IPS-NIHi7 (cell line): ENCODE data around the gene SPAG9.

Experiments
- DNase-seq: peaks from one replicate; pipeline ENCODE4 v3.0.0; 2012; ENCODE audit warnings: mixed read lengths; ENCODE audit errors: extremely low spot score

SPAG9 gene

DNA sequence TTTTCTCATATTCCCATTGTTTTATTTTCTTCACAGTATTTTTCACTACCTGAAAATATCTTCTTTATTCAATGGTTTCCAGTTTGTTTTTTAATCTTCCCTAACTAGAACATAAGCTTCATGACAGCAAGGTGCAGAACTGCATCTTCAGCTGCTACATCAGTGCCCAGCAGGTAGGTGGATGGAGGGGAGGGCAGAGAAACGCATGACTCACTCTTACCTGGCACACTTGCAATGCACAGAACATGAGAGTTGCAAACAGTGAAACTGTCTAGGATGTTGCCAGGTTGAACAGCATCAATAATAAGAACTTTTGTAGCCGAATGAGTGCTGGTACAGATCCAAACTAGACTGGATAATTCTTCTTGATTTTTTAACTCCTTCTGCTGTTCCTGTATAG, 127.1 kb downstream of the SPAG9 start:
- DNase-seq, result no peak

DNA sequence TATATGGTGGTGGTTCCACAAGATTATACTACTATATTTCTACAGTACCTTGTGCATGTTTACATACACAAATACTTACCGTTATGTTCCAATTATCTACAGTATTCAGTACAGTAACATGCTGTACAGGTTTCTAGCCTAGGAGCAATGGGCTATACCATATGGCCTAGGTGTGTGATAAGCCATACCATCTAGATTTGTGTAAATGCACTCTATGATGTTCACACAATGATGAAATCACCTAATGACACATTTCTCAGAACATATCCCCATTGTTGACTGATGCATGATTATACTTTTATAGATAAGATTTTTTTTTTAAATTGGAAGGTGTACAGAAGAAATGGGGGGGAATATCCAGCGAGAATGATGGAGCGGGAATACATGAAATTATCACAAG, 131.5 kb downstream of the SPAG9 start:
- no peak for DNase-seq

DNA sequence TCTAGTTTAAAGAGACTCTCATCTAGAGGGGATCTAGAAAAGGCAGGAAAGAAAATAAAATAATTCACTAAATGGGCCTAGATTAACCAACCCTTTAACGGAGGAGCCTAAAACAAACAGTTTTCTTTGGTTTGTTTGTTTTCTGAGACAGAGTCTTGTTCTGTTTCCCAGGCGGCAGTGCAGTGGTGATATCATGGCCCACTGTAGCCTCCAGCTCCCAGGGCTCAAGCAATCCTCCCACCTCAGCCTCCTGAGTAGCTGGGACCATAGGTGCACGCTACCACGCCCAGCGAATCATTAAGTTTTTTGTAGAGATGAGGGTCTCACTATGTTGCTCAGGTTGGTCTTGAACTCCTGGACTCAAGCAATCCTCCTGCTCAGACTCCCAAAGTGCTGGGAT, 132.2 kb downstream of the SPAG9 start:
- DNase-seq, result no peak

DNA sequence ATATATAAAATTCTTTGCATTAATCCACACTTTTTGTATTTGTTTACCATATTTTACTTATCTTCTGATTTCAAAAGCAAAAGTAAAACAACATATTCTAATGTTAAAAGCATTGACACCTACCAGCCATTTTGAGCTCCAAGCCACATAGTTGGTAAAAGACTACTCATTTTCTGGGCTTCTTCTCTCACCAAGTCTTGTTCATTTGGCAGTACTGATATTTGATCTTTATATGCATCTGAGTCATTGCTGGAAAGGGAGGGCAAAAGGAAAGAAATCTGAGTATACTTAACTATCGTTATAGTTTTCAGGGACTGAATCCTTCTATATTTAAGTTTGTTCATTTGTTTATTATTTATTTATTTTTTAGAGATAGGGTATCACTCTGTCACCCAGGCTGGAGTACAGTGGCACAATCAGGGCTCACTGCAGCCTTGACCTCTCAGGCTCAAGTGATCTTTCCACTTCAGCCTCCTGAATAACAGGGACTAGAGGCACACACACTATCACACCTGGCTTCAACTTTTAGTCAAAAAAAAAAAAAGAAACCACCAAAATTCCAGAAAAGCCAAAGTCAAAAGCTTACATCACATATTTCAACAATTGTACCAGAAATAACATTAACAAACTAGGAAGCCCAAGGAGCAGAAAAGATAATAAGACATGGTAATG, 133.5 kb downstream of the SPAG9 start:
- no peak for DNase-seq

DNA sequence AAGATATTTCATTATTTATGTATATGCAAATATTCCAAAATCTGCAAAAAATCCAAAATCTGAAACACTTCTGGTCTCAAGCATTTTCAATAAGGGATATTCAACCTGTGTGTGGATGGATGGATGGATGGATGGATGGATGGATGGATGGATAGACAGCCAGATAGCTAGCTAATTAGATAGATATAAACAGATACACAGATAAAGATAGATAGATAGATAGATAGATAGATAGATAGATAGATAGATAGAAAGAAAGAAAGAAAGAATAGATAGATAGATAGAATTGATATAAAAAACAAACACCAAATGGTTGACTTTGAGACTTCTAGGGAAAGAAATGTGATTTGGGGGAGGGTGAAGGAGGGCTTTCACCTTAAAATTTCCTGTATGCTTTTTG, 139.4 kb downstream of the SPAG9 start:
- DNase-seq, result no peak

DNA sequence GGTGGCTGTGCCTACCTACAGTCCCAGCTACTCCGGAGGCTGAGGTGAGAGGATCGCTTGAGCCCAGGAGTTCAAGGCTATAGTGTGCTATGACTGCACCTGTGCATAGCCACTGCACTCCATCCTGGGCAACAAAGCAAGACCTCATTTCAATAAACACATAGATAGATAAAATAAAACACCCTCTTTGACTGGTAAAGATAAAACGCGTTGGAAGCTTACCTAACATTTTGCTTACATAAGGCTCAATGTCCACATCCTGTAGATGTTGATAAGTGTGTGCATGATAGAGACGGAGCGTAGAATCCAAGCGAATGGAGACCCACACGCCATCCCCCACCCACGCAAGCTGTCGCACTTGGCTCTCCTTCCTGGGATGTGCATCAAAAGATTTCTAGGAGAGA, 141.1 kb downstream of the SPAG9 start:
- DNase-seq, result no peak

DNA sequence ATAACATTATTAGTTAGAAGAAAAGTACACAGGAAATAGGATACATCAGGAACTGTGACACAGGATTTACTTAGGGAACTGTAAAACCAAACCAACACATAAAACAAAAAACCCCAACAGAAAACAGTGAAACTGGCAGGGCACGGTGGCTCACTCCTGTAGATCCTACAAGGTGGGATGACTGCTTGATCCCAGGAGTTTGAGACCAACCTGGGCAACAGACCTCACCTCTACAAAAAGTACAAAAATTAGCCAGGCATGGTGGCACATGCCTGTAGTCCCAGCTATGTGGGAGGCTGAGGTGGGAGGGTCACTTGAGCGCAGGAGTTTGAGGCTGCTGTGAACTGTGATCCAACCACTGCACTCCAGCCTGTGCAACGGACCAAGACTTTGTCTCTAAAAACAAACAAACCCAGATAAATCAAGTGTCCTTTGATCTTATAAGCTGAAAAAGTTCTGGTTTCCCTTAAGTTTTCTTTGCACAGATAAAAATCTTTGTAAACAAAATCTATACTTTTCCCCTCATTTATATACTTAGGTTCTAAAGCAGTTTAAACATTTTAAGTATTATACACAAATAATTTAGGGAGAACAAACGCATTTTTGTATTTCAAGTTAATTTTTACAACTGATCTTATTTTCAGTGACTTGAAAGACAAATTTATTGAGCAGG, 143.0 kb downstream of the SPAG9 start:
- no peak for DNase-seq

DNA sequence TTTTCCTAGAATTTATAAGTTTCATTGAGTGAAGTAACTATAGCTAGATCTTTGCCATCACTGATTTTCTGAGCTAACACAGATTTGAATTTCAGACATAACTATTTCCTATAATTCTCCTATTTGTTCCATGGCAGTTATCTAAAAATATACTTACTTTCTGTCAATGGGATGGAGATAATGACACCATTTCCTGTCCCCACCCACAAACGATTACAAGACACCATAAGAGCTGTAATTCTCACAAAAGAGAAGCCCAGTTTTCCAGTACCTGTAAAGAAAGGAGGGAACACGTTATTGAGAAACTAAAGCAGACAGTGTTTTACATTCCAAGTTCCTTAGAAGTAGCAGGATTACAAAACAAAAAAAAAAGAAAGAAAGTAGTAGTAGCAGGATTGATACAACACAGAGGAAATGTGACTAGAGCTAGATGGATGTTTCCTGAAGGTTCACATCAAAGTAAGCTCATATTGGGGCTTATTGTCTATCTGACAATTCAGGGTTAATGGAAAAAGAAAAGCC, 143.7 kb downstream of the SPAG9 start:
- DNase-seq, result no peak

DNA sequence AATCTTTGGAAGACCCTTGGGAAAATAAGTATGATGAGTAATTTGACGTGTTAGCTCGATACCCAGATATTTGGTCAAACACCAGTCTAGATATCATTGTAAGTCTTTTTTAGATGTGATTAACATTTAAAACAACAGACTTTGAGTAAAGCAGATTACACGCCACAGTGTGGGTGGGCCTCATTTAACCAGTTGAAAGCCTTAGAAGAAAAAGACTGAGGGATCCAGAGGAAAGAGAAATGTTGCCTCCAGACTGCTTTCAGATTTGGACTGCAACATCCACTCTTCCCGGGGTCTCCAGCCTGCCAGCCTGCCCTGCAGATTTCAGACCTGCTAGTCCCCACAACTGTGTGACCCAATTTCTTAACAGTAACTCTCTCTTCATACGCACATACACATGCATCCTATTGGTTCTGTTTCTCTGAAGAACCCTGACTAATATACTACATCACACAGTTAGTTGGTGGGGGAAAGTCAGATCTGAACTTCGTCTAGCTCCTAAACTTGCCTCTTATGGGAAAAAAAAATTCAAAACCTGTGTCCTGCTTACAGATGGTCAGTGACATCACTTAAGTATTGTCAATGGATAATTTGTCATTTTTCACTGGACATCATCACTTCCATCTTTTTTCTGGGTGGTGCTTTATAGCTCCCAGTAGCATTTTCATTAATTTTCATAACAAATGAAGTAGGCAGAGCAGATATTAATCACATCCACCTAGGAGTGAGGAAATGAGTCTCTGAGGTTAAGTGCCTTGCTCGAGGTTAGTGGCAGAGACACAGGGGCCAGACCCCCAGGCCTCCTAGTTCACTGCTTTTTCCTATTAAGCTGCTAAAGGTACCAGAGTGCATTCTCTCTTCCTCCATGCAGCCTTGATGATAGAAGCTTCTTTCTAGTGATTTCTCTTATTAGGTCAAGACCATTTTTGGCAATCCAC, 146.8 kb downstream of the SPAG9 start:
- DNase-seq, result no peak

DNA sequence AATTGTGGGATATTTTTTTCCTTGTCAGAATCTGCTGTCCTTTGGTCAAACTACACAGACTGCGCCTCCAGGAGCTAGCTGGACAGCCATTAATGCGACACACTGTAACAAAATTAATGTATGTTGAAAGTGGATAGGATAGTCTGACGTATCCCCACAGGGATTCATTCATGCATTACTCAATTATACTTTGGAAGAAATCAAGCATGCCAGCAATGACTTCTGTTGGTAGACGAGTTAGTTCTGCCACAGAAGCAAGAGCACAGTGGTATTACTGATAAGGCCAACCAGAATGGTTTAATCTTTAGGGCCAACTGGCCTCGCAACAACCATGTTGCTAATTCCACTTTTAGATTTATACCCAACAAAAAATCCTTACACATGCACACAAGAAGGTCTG, 148.1 kb downstream of the SPAG9 start:
- DNase-seq, result no peak

DNA sequence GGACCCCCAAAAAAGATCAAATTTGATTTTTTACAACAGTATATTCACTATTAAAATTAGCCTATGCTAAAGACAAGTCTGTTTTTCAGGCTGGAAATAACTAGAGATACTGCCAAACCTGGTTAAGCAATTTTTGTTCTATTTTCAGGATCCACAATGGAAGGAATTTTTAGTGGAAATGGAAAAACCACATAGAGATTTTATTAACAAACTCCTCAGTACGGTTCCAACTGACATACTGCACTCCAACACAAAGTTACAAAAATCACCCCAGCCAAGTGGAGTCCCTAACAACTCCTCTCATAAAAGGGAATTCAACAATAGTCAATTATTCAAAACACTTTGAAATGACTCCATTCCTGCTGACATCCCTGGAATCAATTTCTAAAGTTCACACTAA, 152.9 kb downstream of the SPAG9 start:
- DNase-seq, result no peak

DNA sequence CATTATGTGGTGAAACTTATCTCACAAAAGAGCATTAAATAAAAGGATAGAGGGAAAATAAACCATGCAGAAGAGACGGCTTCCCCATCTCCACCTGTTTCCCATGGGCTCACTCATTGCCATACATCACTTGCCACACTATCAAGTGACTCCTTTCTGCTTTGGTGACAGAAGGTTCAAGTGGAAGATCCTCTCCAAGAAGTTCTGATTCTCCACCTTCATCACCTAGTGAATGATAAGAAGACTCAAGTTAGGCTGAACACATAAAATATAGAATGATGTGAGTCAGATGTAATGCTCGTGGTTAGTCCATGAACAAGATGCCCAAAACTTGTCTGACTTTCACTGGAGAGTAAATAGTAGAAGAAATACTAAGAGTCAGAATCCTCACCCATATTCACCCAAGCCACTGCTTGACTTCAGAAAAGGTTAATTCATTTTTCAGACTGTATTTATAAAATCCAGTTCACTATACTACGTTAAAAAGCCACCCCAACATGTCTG, 154.5 kb downstream of the SPAG9 start:
- no peak for DNase-seq

DNA sequence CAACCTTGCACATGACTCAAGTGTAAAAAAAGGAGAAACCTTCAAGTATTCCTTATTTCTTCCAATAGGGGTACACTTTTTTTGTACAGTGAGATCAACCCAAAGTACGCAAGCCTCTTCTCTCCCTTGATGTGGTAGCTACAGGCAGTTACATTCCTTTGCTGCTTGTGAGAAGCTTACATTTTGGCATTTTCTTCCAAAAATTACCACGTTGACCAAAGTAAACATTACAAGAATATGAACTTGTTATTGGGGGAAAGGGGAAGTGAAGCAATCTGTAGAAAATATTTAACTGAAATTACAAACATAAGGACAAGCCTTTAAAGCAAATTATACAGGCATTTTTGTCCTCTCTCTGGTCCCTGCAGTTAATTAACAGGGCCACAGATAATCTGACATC, 157.5 kb downstream of the SPAG9 start:
- DNase-seq, result no peak

DNA sequence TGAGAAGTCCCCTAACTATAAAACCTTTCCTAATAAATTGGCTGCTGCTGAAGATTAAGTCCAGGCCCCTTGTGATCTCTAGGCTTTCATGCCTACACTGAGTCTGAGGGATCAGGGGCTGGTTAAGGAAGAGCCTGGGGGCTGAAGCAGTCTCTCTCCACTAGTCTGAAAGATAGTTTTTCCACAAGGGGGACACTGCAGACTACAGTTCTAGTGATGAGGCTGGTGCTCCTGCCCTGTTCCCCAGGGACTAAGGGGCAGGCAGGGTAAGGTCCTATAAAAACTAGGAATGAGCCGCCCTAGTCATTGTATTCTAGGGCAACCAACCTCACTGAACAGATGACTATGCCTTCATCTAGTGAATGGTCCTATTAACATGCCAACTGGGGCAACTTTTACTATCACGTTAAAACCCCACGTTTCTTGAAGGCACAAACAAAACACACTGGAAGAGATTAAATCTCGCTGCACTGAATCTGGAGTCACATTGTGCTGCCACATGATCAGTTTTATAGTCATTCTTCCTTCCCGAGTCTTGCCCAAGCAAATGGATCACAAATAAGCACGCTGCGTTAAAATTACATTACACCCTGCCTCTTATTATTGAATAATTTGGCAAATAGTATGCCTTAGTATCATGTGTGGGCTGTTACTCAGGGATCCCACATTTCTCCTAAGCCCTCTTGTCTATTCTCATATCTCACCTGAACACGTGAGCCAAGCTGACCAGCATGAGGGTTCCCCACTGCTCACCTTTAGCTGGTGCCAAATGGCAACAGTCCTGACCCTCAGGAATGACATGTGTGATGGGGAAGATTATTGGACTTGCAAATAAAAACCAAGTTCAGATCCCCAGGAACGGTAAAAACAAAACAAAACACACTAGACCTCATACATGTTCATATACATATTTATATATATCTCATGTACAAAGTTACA, 159.1 kb downstream of the SPAG9 start:
- DNase-seq, result no peak

DNA sequence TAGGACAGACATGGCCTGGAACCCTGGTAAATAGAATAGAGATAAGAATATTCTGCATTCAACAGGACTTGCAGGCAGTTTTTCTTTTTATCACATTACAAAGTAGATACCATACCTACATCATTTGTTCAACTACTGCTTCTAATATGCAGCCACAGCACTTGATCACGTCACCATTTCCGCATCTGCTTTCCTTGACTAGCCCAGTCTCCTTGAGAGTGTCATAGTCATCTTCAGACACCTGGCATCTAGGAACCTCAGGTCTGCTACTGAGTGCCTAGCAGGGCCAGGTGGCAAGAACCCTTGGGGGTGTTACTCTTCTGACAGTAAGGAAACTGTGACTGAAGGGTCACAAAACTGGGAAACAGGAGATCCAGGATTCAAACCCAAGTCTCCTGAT, 161.3 kb downstream of the SPAG9 start:
- DNase-seq, result no peak

DNA sequence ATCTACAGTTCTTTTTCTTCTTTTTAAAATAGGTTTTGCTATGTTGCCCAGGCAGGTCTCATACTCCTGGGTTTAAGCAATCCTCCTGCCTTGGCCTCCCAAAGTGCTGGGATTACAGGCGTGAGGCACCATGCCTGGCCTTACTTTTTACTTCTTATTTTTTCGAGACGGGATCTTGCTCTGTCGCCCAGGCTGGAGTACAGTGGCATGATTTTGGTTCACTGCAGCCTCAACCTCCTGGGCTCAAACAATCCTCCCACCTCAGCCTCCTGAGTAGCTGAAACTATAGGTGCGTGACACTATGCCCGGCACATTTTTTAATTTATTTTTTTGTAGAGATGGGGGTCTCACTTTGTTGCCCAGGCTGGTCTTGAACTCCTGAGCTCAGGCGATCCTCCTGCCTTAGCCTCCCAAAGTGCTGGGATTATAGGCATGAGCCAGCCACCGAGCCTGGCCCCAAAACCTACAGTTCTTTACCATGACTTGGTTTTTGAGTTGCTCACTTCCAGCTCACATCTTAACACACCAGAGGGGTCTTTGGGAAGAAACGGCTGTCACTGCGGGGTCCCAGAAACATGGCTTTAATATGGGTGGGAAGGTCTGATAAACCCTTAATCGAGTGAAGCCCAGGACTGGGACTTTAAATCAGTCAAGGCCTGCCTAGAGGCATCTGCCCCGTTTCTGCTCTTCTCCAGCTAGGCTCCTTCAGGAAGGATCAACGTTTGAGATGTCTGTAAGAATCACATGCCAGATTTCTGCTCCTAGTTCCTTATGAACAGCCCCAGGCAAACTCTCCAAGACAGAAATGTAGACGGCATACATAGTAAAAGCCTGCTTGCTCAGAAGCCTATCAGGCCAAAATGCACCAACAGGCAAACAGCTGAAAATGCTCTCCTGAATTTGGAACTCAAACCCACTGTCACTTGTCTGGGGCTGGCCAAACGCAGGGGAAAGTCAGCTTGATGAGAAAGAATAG, 162.8 kb downstream of the SPAG9 start:
- no peak for DNase-seq

DNA sequence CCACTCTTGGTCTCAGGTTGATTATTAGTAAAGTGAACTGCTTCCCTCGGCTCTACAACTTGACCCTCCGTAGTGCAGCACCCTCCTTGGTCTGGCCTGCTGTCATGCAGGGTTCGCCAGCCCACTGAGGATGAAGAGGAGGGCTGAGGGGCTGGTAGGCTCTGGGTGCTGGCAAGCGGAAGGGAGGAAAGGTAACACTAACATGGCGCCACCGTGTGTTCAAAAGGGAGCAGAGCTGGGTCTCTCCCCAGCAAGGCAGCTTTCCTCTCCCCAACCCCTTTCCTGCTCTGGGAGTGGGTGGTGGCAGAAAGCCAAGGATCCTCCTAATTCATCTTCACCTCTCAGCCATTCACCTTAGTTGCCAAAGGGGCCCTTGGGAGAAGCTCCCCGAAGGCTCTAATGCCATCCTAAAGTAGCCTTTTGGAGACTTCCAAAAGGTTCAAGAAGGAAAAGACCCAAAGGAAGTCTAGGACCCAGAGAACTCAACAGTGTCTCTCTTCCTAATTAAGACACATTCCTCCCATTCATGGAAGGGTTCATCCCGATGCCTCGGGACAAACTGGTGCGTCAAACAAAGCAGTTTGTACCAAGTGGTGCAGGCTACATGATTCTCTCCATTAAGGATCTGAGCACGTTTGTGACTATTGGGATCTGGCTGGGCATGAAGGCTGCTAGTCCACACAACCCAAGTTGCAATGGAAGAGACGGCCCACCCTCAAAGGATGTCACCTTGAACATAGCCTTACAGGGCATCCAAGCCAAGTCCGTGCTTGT, 163.7 kb downstream of the SPAG9 start:
- DNase-seq, result peak; percentile 90

DNA sequence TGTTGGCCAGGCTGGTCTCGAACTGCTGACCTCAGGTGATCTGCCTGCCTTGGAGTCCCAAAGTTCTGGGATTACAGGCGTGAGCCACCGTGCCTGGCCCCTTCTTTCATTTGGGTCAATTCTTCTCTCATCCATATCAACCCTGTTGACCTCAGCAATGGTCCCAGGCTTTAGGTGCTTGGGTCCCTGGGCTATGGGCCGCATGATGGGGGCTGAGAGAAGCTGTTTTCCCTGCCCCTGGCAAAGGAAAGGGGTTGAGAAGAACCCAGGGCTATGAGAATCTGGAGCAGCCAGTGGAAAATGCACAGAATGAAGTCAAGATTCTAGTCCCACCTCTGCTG, 164.3 kb downstream of the SPAG9 start:
- no peak for DNase-seq

DNA sequence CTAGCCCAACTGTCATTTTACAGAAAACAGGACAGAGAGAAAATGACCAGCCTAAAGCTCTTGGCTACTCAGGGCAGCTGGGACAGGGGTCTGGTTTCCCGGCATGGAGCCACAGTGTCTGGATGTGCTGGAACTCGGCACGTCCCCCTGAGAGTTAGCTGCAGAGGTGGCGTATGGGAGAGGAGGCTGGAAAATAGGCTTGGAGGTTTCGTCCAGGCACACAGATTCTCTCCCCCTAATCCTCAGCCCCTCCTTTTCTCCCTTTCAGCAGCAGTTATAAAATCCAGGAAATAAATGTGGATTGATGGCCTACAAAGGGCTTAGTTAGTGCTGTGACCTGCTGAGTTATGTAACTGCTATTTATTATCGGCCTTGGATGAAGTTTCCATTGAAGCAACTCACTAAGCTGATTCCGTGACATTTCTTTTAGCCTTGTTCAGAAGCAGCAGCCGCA, 165.0 kb downstream of the SPAG9 start:
- no peak for DNase-seq
